GM21737 (cell line): Measurements from ENCODE around the gene ULK4.
"Not testable (repeated sequence)": the region's sequence is repeated elsewhere in the genome, so short reads cannot be mapped to it uniquely, and the experiment has no call there.

Source experiments
- ATAC-seq: cut with Tn5 transposase; IDR thresholded peaks from one replicate; pipeline ENCODE4 v1.9.1; 2021; ENCODE audit warnings: mild to moderate bottlenecking, moderate library complexity; ENCODE audit not compliant: unreplicated experiment

ULK4 gene

DNA sequence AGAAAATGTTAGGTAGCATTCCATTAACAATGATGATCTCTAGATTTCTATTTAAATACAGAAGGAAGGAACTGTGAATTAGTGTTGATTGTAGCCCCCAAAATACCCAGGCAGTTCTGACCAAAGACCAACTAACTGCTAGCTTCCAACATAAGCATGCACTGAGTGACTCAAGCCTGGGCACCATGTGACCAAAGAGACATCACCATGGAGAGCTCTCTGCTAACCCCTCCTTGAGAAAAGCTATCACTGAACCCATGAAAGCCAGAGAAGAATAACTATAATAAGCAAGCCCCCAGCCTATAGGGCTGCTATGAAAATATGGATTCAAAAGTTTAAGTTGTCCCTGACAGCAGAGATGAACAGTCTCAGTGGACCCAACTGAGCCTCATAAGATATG is 310.2 kb downstream of the ULK4 start:
- ATAC-seq: no peak

DNA sequence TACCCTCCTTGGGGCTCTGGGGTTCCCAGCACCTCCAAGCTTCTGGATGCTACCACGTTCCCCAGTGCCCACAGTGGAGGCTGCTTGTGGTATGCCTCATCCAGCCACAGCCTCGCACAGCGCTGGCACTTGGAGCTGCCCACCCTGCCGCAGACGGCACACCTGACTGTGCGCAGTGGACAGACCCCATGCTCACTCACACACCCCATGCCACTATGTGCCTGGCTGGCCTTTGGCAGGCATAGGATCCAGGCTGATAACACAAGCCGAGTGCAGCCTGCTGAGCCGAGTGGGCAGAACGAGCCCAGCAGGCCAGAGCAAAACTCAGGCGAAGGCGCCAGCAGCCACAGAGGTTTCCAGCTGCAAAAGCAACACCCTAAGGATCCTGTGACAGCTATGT is 311.5 kb downstream of the ULK4 start:
- no peak for ATAC-seq

DNA sequence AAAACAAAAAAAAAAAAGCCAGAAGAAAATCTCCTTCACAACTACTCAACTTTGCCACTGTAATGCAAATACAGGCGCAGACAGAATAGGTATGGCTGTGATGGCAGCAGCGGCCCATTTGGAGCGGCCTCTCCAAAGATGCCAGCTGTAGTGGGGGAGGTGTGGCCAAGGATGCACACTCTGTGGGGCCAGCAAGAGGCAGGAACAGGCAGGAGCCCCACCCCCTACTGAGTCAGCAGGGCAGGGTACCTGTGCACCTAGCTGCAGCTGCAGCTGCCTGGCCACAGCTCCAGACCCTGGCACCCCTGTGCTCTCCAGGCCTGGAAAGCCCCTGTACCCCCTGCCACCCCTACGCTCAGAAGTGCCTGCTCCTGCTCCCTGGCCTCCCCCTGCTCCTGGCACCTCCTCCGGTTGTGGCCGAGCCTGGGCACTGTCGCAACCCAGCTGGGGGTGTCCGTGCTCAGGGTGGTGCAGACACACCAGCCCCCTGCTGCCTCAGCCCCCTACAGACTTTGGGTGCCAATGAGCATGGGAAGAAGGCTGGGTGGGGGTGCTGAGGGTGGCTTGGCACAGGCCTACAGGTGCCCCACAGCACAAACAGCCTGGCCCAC is 312.7 kb downstream of the ULK4 start:
- ATAC-seq: no peak

GRCh38 chr3:41647730-41648129 is 314.2 kb downstream of the ULK4 start:
- ATAC-seq: not testable (repeated sequence)

GRCh38 chr3:41640076-41640475 is 321.8 kb downstream of the ULK4 start:
- no peak for ATAC-seq

- ATAC-seq: no peak
Observed at GRCh38 chr3:41638381-41638780, 323.5 kb downstream of the ULK4 start.

DNA sequence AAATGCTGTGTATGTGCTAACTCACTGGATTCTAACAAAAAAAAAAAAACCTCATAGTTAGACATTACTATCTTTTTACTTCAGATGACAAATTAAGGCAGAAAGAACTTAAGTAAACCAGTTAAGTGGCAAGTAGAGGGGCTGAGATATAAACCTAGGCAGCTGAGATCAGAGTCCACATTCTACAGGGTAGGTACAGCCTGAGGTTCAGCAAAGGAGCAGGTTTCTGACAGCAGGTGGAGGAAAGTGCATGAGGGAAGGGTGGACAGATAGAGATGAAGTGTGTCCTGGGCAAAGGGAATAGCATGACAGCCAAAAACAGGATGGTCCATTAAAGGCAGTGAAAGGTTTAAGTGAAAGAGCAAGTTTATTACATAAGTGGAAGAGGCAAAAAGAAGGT is 329.2 kb downstream of the ULK4 start:
- no peak for ATAC-seq

DNA sequence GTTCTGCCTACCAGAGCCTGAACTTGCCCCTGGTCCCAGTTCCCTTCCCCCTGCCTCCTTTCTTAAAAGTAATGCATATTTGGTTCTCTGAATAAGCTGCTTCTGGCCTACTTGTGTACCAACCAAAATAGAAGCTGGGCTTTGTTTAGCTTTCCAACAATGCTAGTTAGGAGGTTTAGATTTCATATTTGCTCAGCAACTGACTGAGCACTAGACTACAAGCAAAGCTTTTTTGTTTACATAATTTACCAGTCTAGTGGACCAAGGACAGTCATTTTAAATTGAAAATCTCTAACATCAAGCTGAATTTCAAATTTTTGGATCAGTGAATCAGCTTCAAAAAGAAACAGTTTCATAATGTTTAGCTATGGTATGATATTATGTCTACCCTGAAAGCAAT is 331.2 kb downstream of the ULK4 start:
- ATAC-seq: no peak

- ATAC-seq: no peak
Observed at GRCh38 chr3:41629986-41630385, 331.9 kb downstream of the ULK4 start.

- ATAC-seq: no peak
Observed at GRCh38 chr3:41629072-41629471, 332.8 kb downstream of the ULK4 start.

GRCh38 chr3:41627477-41628087 is 334.3 kb downstream of the ULK4 start:
- no peak for ATAC-seq

GRCh38 chr3:41612853-41613252 is 349.1 kb downstream of the ULK4 start:
- ATAC-seq: no peak

- ATAC-seq: no peak
Observed at GRCh38 chr3:41611008-41611407, 350.9 kb downstream of the ULK4 start.

- no peak for ATAC-seq
Observed at GRCh38 chr3:41608347-41608746, 353.6 kb downstream of the ULK4 start.

- no peak for ATAC-seq
Observed at GRCh38 chr3:41603807-41604206, 358.1 kb downstream of the ULK4 start.

DNA sequence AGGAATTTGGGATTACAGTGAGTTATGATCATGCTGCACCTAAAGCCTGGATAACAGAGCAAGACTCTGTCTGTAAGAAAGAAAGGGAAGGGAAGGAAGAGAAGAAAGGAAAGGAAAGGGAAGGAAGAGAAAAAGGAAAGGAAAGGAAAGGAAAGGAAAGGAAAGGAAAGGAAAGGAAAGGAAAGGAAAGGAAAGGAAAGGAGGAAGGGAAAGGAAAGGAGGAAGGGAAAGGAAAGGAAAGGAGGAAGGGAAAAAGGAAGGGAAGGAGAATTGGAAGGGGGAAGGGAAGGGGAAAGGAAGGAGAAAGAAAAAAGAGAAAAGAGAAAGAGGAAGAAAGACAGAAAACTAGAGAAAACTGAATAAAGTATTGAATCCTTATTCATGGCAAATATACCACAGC is 359.8 kb downstream of the ULK4 start:
- ATAC-seq: no peak

DNA sequence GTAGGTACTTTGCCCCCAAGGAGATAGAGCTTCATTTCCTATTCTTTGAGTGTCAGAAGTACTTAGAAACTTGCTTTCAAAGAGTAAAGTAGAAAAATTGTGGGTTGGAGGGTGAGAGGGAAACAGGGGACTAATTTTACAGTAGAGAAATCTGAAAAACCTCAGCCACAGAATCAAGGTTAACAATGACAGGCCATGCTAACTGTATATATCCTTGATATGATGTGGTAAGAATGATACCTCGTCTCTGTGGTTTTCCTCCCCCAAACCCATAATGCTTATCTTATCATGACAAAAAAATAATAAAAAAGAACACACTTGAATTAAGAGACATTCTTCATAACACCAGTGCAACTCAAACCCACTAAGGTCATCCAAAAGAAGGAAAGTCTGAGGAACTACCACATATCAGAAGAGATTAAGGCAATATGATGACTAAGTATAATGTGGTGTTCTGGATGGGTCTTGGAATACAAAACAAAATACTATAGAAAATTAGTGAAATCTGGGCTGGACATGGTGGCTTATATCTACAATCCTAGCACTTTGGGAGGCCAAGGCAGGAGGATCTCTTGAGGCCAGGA is 360.4 kb downstream of the ULK4 start:
- ATAC-seq: no peak

DNA sequence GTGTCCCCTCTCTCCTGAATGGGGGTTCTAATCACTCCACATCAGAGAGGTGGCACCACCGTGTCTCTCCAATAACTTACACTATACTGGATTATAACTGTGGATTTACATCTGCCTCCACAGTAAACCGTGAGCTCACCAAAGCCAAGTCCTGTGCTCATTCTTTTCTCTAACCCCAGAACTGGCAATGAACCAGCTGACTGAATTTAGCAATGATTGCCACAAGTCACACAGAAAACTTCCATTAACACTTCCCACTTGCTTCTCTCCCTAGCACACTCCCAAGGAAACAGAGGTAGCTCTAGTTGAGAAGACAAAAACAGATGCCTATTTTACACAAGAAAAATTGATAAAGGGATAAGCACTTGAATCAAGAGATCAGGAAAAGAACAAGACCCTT is 361.3 kb downstream of the ULK4 start:
- ATAC-seq: no peak

GRCh38 chr3:41599127-41599484 is 362.8 kb downstream of the ULK4 start:
- no peak for ATAC-seq

DNA sequence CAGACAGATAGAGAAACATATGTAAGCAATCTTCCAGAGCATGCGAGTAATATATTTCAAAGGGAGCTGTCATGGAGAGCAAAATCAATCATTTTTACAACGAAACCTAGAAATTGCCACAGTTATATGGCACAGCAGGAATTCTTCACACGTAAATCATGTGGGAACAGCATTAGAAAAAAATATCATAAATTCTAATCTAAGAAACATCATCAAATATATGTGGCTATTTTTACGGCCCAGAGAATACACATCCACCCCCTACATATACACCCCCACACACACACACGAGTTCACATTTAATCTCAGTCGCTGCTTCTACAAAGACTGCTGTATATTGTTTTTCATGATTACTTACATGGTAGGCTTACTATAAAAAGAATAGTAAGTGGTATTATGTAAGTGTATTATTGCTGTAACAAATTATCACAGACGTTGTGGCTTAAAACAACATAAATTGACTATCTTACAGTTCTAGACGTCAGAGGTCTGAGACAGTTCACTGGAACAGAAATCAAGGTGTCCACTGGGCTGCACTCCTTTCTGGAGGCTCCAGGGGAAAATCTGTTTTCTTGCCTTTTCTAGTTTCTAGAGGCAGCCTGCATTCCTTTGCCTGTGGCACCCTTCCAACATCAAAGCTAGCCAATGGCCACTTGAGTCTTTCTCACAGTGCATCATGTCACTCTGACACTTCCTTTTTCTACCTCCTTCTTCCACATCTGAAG is 363.3 kb downstream of the ULK4 start:
- no peak for ATAC-seq

- ATAC-seq: no peak
Observed at GRCh38 chr3:41593774-41594173, 368.1 kb downstream of the ULK4 start.
